ENCODE data around the gene P2RX5. TPM values are rescaled to one million over a fixed set of nuclear protein-coding genes. Genes with fewer than 3 reads are reported as not detected.
A peak's percentile ranks its signal among the peaks of the same experiment; 100 is the strongest.
"Not testable (repeated sequence)": the region's sequence is repeated elsewhere in the genome, so short reads cannot be mapped to it uniquely, and the experiment has no call there.

Gene P2RX5
- 31.5 TPM for total RNA-seq

- peak; percentile 10 to 35 (median 33) for DNase-seq (ENCODE audit: low read depth in 2 of 3, low spot score in 2 of 3)
Measured at GRCh38 chr17:3695723-3696411, at the start of gene P2RX5. P2RX5 (minus strand) TSS chr17:3696155; CDS start chr17:3696005, 150 bp downstream.

- DNase-seq (ENCODE audit: low read depth in 2 of 3, low spot score in 2 of 3): no peak
Measured at GRCh38 chr17:3745071-3745470, 49.1 kb upstream of the P2RX5 start.

- no peak for DNase-seq (ENCODE audit: low read depth in 2 of 3, low spot score in 2 of 3)
Measured at GRCh38 chr17:3744014-3744413, 48.1 kb upstream of the P2RX5 start.

GRCh38 chr17:3740611-3741073 is 44.7 kb upstream of the P2RX5 start:
- DNase-seq (ENCODE audit: low read depth in 2 of 3, low spot score in 2 of 3): peak in 2 of 3 donors; percentile 64 to 71

- no peak for DNase-seq (ENCODE audit: low read depth in 2 of 3, low spot score in 2 of 3)
Measured at GRCh38 chr17:3739422-3740124, 43.6 kb upstream of the P2RX5 start.

GRCh38 chr17:3738562-3739295 is 42.8 kb upstream of the P2RX5 start:
- DNase-seq (ENCODE audit: low read depth in 2 of 3, low spot score in 2 of 3): no peak

GRCh38 chr17:3735515-3735914 is 39.6 kb upstream of the P2RX5 start:
- DNase-seq (ENCODE audit: low read depth in 2 of 3, low spot score in 2 of 3): no peak

GRCh38 chr17:3734911-3735276 is 38.9 kb upstream of the P2RX5 start:
- not testable (repeated sequence) for DNase-seq (ENCODE audit: low read depth in 2 of 3, low spot score in 2 of 3)

GRCh38 chr17:3732210-3732621 is 36.3 kb upstream of the P2RX5 start:
- no peak for DNase-seq (ENCODE audit: low read depth in 2 of 3, low spot score in 2 of 3)

- DNase-seq (ENCODE audit: low read depth in 2 of 3, low spot score in 2 of 3): no peak
Measured at GRCh38 chr17:3730881-3731429, 35.0 kb upstream of the P2RX5 start.

- no peak for DNase-seq (ENCODE audit: low read depth in 2 of 3, low spot score in 2 of 3)
Measured at GRCh38 chr17:3729881-3730280, 33.9 kb upstream of the P2RX5 start.

GRCh38 chr17:3728099-3728498 is 32.1 kb upstream of the P2RX5 start:
- not testable (repeated sequence) for DNase-seq (ENCODE audit: low read depth in 2 of 3, low spot score in 2 of 3)

GRCh38 chr17:3727041-3727440 is 31.1 kb upstream of the P2RX5 start:
- DNase-seq (ENCODE audit: low read depth in 2 of 3, low spot score in 2 of 3): no peak

- no peak for DNase-seq (ENCODE audit: low read depth in 2 of 3, low spot score in 2 of 3)
Measured at GRCh38 chr17:3724378-3725077, 28.6 kb upstream of the P2RX5 start.

GRCh38 chr17:3723556-3724377 is 27.8 kb upstream of the P2RX5 start, which contains the start of gene HASPIN:
HASPIN (plus strand) TSS chr17:3723903; CDS start chr17:3723936, 33 bp downstream.
- peak; percentile 87 to 94 (median 91) for DNase-seq (ENCODE audit: low read depth in 2 of 3, low spot score in 2 of 3)

GRCh38 chr17:3723188-3723555 is 27.2 kb upstream of the P2RX5 start:
- no peak for DNase-seq (ENCODE audit: low read depth in 2 of 3, low spot score in 2 of 3)

- no peak for DNase-seq (ENCODE audit: low read depth in 2 of 3, low spot score in 2 of 3)
Measured at GRCh38 chr17:3722716-3723115, 26.8 kb upstream of the P2RX5 start.

GRCh38 chr17:3719265-3719664 is 23.3 kb upstream of the P2RX5 start:
- DNase-seq (ENCODE audit: low read depth in 2 of 3, low spot score in 2 of 3): no peak

GRCh38 chr17:3718201-3718600 is 22.2 kb upstream of the P2RX5 start:
- DNase-seq (ENCODE audit: low read depth in 2 of 3, low spot score in 2 of 3): no peak

GRCh38 chr17:3715296-3715695 is 19.3 kb upstream of the P2RX5 start:
- no peak for DNase-seq (ENCODE audit: low read depth in 2 of 3, low spot score in 2 of 3)
